Panc1 (cell line): Measurements from ENCODE around the gene CBX7.

Source experiments
- CTCF ChIP-seq: fragments of 450-650 bp; IDR thresholded peaks from 2 replicates; pipeline ENCODE4 v1.5.1; 2017; ENCODE audit warnings: mild to moderate bottlenecking
- REST ChIP-seq, 2 experiments: IDR thresholded peaks; 2 replicates each; pipeline ENCODE4 v1.6.1; 2011 to 2012; ENCODE audit warnings: low read depth in 2 of 2, control low read depth in 1 of 2, low read length in 1 of 2, mild to moderate bottlenecking in 1 of 2, moderate library complexity in 1 of 2; ENCODE audit not compliant: insufficient read depth in 1 of 2

GRCh38 chr22:39173050-39173706 is 20.7 kb upstream of the CBX7 start:
- TF ChIP-seq CTCF, result no peak
- TF ChIP-seq REST (IDR thresholded peaks at IDR 0.05; ENCODE audit: insufficient read depth in 1 of 2, low read depth in 2 of 2, low read length in 1 of 2), result no peak
